ENCODE measurements around the gene TSC2.
"Not testable (repeated sequence)": the region's sequence is repeated elsewhere in the genome, so short reads cannot be mapped to it uniquely, and the experiment has no call there.

Gene TSC2

GRCh38 chr16:2088759-2089358, 41.1 kb downstream of the TSC2 start:
- no peak for DNase-seq
- in situ Hi-C loops (cut with HindIII; ENCODE audit: low pct_ligation_motif_present, low pct_unique_long_range_greater_than_20kb, low sequenced_read_pairs) = no loop called here

GRCh38 chr16:2089706-2090480, 42.1 kb downstream of the TSC2 start:
- in situ Hi-C loops (cut with HindIII; ENCODE audit: low pct_ligation_motif_present, low pct_unique_long_range_greater_than_20kb, low sequenced_read_pairs) = no loop called here
- DNase-seq = no peak

- no peak for DNase-seq
- in situ Hi-C loops (cut with HindIII; ENCODE audit: low pct_ligation_motif_present, low pct_unique_long_range_greater_than_20kb, low sequenced_read_pairs) = no loop called here
Measured at GRCh38 chr16:2090481-2090776, 42.6 kb downstream of the TSC2 start.

GRCh38 chr16:2090777-2091546, 43.2 kb downstream of the TSC2 start:
- peak; percentile 87 for DNase-seq
- in situ Hi-C loops (cut with HindIII; ENCODE audit: low pct_ligation_motif_present, low pct_unique_long_range_greater_than_20kb, low sequenced_read_pairs) = no loop called here

GRCh38 chr16:2091547-2092255, 43.9 kb downstream of the TSC2 start:
- no peak for DNase-seq

GRCh38 chr16:2092256-2092620, 44.5 kb downstream of the TSC2 start:
- in situ Hi-C loops (cut with HindIII; ENCODE audit: low pct_ligation_motif_present, low pct_unique_long_range_greater_than_20kb, low sequenced_read_pairs) = no loop called here
- no peak for DNase-seq

More at GRCh38 chr16:2091547-2092255, 43.9 kb downstream of the TSC2 start:
- in situ Hi-C loops (cut with HindIII; ENCODE audit: low pct_ligation_motif_present, low pct_unique_long_range_greater_than_20kb, low sequenced_read_pairs) = no loop called here

- in situ Hi-C loops (cut with HindIII; ENCODE audit: low pct_ligation_motif_present, low pct_unique_long_range_greater_than_20kb, low sequenced_read_pairs) = no loop called here
- no peak for DNase-seq
Measured at GRCh38 chr16:2092866-2093265, 45.1 kb downstream of the TSC2 start.

GRCh38 chr16:2093793-2094192, 46.0 kb downstream of the TSC2 start:
- DNase-seq = no peak
- in situ Hi-C loops (cut with HindIII; ENCODE audit: low pct_ligation_motif_present, low pct_unique_long_range_greater_than_20kb, low sequenced_read_pairs) = no loop called here

GRCh38 chr16:2095315-2095853, 47.6 kb downstream of the TSC2 start:
- DNase-seq = peak; percentile 93
- in situ Hi-C loops (cut with HindIII; ENCODE audit: low pct_ligation_motif_present, low pct_unique_long_range_greater_than_20kb, low sequenced_read_pairs) = no loop called here

GRCh38 chr16:2095918-2096582, 48.3 kb downstream of the TSC2 start:
- DNase-seq = peak; percentile 84
- in situ Hi-C loops (cut with HindIII; ENCODE audit: low pct_ligation_motif_present, low pct_unique_long_range_greater_than_20kb, low sequenced_read_pairs) = no loop called here

- peak; percentile 97 for DNase-seq
- in situ Hi-C loops (cut with HindIII; ENCODE audit: low pct_ligation_motif_present, low pct_unique_long_range_greater_than_20kb, low sequenced_read_pairs) = no loop called here
Measured at GRCh38 chr16:2096853-2097595, 49.2 kb downstream of the TSC2 start.

GRCh38 chr16:2097689-2098088, 49.9 kb downstream of the TSC2 start:
- DNase-seq = not testable (repeated sequence)

GRCh38 chr16:2101581-2101980, 53.8 kb downstream of the TSC2 start:
- DNase-seq; in situ Hi-C loops (cut with HindIII; ENCODE audit: low pct_ligation_motif_present, low pct_unique_long_range_greater_than_20kb, low sequenced_read_pairs): not testable (repeated sequence)

More at GRCh38 chr16:2097689-2098088, 49.9 kb downstream of the TSC2 start:
- in situ Hi-C loops (cut with HindIII; ENCODE audit: low pct_ligation_motif_present, low pct_unique_long_range_greater_than_20kb, low sequenced_read_pairs) = not testable (repeated sequence)

- in situ Hi-C loops (cut with HindIII; ENCODE audit: low pct_ligation_motif_present, low pct_unique_long_range_greater_than_20kb, low sequenced_read_pairs) = no loop called here
- DNase-seq = no peak
Measured at GRCh38 chr16:2102471-2102870, 54.7 kb downstream of the TSC2 start.

GRCh38 chr16:2104464-2104863, 56.7 kb downstream of the TSC2 start:
- in situ Hi-C loops (cut with HindIII; ENCODE audit: low pct_ligation_motif_present, low pct_unique_long_range_greater_than_20kb, low sequenced_read_pairs); DNase-seq: not testable (repeated sequence)

GRCh38 chr16:2105291-2105690, 57.5 kb downstream of the TSC2 start:
- DNase-seq; in situ Hi-C loops (cut with HindIII; ENCODE audit: low pct_ligation_motif_present, low pct_unique_long_range_greater_than_20kb, low sequenced_read_pairs): not testable (repeated sequence)

- DNase-seq; in situ Hi-C loops (cut with HindIII; ENCODE audit: low pct_ligation_motif_present, low pct_unique_long_range_greater_than_20kb, low sequenced_read_pairs): not testable (repeated sequence)
Measured at GRCh38 chr16:2105769-2106168, 58.0 kb downstream of the TSC2 start.

GRCh38 chr16:2106211-2106610, 58.4 kb downstream of the TSC2 start:
- in situ Hi-C loops (cut with HindIII; ENCODE audit: low pct_ligation_motif_present, low pct_unique_long_range_greater_than_20kb, low sequenced_read_pairs); DNase-seq: not testable (repeated sequence)

Data from ACHN (cell line).